ENCODE results near the gene NMRK2.
A peak's percentile ranks its signal among the peaks of the same experiment; 100 is the strongest.
"Not testable (repeated sequence)": the region's sequence is repeated elsewhere in the genome, so short reads cannot be mapped to it uniquely, and the experiment has no call there.

Gene NMRK2

DNA sequence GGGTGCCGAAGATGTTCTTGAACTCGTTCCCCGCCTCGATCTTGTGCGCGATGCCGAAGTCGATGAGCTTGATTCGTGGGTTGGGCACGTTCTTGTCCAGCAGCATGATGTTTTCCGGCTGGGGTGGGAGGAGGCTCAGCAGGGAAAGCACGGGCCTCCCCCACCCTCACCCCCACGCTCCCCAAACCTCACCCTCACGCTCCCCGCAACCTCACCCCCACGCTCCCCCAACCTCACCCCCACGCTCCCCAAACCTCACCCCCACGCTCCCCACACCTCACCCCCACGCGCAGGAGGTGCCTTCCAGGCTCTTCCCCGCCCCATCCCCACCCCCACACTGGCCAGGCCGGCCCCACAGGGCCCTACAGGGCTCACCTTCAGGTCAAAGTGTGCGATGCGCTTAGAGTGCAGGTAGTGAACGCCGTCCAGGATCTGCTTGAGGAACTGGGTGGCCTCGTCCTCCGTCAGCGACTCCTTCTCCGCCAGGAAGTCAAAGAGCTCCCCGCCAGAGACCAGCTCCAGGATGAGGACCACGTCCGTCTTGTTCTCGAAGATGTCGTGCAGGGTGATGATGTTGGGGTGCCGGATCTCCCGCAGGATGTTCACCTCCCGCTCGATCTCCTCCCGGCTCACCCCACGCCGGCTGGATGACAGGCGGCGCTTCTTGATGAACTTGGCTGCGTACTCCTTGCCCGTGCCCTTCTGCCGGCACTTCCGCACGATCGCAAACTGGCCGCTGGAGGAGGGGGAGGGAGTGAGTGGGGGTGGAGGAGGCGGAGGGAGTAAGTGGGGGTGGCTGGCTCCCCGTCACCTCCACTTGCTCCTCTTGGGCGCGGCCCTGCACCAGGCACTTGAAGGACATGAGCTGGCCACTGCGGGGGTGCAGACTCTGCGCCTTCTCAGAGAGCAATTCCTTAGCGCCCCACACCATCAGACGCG is 31.7 kb downstream of the NMRK2 start:
- no peak for DNase-seq (ENCODE audit: low read depth)

DNA sequence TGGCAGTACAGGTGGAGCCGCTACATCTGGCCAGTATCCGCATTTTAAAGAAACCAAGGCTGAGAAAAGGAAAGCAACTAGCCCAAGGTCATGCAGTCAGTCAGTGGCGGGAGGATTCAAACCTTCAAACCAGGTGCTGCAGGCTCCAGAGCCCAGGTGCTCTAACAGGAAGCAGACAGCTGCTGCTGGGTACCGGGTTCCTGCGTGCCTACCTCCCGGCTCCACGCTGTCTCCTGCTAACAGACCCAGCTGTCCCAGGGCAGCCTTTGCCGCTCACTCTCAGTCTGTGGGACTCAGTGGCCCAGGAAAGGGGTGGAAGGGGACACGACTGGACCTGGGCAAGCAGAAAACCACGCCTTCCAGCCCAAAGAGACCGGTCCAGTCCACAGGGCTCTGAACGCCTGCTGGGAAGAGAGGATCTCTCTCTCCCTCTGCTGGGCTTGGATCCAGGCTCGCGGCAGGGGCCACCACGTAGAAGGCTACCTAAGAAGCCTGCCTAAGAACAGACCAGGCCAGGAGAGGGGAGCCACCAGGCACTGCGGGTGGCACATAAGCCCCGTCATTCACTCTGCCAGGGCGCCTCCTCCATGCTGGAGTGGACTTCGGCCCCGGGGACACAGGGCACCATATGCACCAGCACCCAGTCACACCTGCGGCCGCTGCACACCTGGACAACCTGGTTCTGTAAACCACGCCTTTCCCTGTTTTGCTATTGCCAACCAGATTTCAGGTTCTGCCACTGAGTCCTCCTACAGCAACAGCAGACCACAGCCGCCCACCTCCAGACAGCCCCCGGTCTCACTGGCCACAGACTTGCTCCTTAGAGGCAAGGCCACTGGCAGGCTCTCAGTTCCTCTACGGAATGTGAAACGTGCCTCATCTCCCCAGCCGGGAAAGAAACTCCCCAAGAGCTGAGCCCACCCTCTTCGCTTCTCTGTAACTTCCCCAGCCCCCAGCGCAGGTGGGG is 33.5 kb downstream of the NMRK2 start:
- DNase-seq (ENCODE audit: low read depth) = no peak

DNA sequence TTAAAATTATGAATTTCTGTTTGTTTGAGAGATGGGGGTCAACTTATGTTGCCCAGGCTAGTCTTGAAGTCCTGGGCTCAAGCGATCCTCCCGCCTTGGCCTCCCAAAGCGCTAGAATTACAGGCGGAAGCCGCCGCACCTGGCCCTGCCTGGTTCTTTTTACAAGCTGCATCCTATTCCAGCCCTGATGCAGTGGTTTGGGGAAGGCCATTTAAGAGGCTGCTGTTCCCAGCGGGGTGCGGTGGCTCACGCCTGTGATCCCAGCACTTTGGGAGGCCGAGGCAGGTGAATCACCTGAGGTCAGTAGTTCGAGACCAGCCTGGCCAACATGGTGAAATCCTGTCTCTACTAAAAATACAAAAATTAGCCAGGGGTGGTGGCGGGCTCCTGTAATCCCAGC is 35.1 kb downstream of the NMRK2 start:
- DNase-seq (ENCODE audit: low read depth) = not testable (repeated sequence)

DNA sequence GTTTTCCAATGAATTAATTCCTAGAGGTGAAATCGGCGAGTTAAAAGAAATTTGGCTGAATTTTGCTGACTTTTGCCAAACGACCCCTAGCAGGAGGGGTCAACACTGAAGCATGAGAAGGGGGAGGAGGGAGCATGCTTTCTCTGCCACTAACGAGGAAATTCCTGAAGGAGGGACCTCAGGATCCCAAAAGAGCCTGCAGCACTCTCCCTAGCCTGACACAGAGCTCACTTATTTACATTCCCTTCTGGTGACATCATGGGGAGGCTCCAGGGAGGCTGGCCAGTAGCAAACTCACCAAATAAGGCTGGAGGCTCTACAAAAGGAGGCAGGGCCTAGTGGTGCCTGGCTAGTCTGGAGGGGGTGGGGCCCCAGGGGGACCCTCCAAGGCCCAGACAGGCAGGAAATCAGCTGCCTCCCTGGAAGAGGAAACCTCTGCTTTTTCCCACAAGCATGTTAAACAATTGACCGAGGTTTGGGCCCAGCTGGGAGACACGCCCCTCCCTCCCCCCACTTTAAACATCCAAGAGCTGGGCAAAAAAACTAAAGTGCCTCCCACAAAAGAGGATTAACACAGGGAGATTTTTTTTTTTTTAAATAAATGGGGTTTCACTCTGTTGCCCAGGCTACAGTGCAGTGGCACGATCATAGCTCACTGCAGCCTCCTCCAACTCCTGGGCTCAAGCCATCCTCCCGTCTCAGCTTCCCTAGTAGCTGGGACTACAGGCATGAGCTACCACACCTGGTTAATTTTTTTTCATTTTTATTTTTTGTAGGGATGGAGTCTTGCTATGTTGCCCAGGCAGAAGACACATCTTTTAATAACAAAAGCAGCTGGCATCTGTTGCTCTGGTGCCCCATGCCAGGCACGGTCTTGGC is 35.9 kb downstream of the NMRK2 start:
- DNase-seq (ENCODE audit: low read depth) = peak; percentile 99

DNA sequence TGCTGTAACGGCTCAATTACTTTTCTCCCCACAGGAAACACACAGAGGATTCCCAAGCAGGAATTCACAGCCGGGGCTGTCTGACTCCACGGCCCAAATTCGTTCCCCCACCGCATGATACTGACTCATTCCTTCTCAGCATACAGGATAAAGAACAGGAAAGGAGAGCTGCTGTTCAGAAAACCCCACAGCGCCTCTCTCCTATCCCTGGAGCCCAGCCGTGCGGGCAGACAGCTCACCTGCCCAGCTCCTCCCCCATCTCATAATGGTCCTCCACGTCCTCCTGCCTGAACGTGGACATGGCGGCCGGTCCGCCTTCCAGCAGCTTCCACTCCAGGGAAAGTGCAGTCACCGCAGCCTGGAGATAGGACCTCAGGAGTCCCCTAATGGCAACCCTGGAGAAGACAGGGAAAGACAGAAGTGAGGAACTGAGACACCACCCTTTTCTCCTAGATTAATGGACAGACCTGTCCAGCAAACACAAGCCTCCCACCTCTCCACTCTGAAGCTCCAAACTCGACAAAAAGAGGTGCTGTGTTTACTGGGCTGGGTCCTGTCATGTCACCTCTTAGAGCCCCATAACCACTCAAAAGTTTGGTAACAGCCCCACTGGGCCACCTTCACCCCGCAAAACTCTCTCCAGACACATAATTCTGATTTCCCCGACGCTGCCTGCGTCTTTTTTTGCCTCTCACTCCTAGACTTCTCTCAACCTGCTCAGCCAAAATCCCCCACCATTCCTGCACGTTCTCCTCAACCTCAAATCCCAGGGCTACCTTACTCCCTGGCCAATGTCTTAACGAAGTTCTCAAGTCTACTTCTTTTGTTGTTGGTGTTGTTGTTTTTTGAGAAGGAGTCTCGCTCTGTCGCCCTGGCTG is 36.8 kb downstream of the NMRK2 start:
- DNase-seq (ENCODE audit: low read depth) = peak; percentile 82

DNA sequence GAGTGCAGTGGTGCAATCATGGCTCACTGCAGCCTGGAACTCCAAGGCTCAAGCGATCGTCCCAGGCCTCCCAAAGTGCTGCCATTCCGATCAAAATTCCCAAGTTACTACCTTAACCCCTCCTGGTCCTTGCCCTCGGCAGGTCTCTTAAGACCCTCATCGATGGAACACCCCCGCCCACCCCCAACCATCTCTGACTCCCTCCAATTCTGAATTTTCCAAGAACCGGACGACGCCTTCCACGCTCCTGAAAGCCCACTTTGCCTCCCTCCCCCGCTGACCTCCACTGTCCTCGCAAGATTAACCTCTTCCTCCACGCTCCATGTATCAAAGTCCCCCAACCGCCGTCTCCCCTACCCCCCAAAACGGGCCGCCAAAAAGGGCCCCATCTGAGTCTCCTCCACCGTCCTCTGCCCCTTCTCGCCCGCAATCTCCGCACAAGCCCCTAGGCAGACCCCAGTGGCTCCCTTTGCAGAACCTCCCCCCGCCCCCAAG is 37.5 kb downstream of the NMRK2 start:
- no peak for DNase-seq (ENCODE audit: low read depth)

DNA sequence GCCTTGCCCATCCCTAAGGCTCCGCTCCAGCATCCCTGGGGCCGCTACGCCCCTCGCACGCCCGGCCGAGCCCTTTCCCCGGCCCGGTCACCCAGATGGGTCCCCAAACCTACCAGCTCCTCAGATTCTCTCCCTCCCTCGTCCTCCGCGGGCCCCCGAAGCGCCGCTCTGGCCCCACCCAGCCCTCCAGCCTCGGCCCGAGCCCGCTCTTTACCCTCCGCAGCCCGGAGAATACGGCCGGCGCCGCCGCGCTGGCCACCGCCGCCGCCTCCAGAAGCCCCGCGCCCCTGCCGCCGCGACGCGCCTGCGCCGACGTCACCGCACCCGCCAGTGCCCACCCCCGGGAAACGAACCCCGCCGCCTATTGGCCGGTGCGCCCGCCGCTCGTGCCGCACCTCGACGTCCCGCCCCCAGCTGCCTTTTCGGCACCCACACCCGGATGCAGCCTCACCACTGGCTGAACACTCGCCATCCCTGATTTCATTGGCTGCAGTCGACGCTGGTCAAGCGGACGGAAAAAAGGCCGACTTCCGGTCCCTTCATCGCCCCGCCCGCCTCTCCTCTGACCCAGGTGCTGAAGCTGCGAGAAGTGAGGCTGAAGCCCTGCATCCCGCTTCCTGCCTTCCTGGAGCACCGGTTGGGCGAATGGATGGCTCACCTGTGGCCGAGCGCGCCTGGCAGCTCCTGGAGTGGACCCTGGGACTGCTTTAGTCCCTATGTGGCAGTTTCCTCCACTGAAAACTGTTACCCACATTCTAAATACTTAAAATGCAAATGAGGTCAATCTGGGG is 38.1 kb downstream of the NMRK2 start, which contains the start of gene DAPK3:
Gene DAPK3, minus strand, starts transcription at position 292 of the 791 bp plus-strand sequence. CDS start 1,364 bp downstream, outside the sequence.
- peak; percentile 96 for DNase-seq (ENCODE audit: low read depth)

DNA sequence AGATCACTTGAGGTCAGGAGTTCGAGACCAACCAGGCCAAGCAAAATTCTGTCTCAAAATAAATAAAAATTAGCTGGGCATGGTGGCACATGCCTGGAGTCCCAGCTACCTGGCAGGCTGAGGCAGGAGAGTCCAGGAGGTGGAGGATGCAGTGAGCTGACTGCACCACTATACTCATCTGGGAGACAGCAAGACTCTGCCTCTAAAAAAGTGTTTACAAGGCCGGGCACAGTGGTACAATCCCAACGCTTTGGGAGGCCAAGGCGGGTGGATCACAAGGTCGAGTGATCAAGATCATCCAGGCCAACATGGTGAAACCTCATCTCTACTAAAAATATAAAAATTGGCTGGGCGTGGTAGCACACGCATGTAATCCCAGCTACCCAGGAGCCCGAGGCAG is 42.3 kb downstream of the NMRK2 start:
- no peak for DNase-seq (ENCODE audit: low read depth)

DNA sequence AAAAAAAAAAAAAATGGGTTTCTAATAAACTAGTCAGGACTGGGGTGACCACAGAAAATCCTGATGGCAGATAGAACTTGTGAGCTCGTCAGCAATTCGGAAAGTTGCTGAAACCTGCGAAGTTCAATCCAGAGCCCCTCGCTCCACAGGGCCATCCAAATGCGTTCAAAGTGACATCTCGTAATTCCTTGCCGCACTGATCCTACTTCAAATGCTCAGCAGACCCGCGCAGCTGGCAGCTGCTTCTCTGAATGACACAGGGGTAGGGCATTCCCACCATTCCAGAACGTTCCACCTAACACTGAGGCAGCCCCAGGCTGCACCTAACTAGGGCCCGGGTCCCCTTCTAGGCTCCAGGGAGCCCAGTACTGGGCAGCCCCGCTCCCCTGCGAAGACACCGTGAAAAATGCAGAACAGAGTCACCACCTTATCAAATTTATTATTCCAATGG is 42.8 kb downstream of the NMRK2 start:
- no peak for DNase-seq (ENCODE audit: low read depth)

DNA sequence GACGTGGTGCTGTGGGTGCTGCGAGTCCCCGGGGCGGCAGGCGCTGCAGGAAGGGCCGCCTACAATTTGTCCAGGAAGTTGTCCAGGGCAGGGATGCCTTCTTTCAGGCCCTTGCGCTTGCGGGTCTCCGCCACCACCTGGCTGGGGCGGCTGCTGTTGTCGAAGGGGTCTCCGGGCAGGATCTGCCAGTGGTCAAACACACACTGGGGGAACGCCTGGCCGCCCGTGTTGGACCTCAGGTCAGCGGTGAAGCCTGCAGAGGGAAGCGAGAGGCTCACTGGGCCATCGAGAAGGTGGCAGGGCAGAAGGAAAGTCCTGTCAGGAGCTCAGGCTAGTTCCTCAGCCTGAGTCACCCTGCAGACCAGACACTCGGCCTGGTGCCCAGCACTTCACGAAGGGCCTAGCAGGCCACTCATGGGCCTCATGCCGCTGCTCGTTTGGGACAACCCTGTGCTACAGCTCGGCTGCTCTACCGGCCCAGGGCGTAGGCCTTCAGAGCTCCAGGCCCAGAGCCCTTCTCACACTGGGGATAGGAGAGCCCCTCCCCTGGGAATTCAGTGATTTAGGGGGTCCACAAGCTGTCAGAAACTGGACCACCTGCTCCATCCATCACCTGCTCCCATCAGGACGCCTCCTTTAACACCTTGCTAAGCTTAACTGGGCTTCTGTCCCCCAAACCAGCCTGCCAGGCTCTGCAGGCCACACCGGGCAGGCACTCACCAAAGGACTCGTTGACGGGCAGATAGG is 43.8 kb downstream of the NMRK2 start:
- no peak for DNase-seq (ENCODE audit: low read depth)

DNA sequence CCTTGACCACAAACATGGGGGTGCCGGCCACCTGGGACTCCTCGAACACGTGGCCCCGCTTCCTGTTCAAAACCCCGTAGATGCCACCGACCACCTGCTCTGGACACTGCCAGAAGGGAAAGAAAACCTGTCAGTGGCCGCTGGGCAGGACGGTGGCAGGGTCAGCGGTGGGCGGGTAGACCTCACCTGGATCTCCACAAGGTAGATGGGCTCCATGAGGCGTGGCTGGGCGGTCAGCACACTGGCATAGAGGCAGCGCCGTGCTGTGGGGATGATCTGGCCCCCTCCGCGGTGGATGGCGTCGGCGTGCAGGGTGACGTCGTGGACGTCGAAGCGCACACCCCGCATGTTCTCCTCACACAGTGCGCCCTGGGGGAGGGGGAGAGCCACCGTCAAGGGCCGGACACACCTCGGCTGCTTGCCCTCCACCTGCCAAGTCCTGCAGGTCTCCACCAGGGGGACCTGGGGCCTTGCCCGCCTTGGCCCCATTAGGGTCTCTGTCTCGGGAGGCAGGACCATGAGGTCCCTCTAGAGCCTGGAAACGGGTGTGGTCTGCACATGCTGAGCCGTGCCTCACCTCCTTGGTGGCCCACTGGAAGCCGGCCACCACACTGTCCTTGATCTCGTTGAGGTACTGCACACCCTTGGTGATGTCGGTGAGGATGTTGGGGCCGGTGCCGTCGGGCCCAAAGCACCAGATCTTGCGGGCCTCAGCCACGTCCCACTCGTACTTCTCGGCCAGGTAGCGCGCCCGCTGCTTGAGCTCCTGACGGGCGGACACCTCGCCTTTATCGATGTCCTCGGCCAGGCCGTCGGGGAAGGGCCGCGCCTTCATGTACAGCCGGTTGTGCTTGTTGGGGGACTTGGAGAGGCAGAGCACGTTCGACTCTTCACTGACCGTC is 44.6 kb downstream of the NMRK2 start:
- no peak for DNase-seq (ENCODE audit: low read depth)

DNA sequence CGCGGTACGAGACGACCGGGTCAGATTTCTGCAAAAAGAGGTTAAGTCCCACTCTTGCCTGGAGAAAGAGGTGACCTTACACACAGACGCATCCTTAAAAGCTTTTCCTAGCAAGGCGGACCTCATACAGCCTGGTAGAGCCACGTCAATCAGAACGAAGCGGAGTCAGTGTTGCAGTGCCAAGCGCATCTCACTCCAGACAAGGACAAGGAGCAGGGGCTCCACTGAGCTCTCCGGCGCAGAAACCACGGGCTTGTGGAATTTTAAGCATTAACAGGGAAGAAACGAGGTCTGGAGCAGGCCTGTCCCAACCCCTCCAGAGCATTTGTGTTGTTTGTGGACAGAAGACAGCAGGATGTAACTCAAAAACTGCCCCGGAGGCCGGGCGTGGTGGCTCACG is 45.3 kb downstream of the NMRK2 start:
- no peak for DNase-seq (ENCODE audit: low read depth)

DNA sequence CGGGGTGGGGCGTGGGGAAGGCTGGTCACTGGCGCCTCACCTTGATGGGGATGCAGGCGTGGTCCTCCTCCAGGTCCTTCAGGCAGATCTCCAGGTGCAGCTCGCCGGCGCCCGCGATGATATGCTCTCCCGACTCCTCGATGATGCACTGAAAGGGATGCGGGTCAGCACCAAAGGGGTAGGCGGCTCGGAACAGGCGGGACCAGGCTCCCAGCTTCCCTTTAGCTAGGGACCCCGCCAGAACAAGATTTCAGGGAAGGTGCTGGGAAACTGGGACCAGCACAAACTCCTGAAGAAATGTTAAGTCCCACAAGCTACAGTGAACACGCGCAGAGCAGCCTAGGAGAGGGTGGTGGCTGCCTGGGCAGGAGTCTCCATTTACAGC is 46.4 kb downstream of the NMRK2 start:
- no peak for DNase-seq (ENCODE audit: low read depth)

DNA sequence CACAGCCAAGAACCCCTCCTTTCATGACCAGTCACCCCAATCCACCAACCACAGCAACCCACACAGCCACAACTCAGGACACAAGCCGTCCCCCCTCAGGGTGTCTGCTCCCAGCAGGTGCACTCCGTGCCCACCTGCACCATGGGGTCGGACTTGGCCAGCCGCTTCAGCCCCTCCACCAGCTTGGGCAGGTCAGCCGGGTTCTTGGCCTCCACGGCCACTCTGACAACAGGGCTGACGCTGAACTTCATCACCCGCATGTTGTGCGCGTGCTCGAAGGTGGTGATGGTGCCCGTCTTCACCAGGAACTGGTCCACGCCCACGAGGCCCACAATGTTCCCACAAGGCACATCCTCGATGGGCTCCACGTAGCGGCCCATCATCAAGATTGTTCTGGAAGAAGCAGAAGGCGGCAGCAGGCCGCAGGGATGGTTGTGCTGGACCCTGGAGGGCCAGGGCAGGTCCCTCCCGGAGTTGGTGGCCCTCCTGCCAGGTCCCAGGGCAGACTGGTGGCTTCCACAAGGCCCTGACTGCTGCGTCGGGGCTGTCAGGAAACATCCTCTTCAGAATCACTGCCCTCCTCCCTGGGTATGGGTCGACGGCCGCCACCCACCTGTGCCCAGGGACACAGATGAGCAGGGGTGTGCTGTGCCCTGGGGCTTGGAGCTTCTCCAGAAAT is 46.9 kb downstream of the NMRK2 start:
- no peak for DNase-seq (ENCODE audit: low read depth)

DNA sequence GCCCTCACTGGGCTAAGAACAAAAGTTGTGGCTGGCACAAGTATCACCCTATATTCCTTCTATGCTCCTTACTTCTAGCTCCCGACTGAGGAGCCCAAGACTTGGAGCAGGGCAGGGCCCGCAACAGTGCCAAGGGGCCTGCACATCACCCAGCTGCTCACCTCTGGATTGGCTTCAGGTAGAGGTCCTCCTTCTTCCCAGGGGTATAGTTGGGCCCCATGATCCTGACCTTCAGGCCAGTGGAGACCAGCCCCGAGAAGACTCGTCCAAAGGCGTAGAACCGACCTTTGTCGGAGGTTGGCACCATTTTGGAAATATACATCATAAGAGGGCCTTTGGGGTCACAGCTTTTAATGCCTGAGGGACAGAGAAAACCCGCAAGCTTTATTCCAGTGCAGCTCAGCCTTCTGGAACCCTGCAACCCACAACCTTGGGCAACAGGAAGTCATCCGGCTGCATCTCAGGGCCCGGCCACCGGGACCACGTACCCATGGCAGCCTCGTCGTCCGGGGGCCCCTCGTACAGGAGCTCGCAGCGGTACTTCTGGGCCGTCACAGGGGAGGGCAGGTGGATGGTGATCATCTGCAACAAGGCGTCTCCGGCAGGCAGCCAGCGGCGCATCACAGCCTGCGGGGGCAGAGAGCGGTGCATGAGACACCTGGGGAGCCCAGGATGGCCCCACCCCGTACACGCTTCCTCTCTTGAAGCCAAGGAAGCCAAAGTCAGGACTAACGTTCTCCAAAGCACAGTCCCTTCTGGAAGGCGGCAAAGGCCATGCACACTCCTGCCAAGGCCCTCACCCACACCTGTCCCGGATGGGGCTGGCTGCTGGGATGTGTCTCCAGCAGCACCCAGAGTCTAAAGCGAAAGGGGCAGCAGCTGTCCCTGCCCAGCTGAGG is 47.7 kb downstream of the NMRK2 start:
- no peak for DNase-seq (ENCODE audit: low read depth)

DNA sequence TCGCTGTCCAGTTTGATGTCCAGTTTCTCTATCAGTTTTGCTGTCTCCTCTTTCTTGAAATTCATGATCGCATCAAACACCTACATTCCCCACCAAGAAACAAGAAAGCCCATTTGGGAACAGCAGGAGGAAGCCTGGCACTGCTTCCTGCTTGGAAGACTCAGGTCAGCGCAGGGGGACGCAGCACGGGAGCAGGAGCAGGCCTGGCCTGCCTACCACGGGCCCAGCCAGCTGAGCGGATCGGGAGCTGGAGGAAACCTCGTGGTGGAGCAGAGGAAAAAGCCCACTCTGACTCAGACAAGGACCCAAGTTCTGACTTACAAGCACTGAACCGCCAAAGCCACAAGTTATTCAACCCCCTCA is 48.5 kb downstream of the NMRK2 start:
- no peak for DNase-seq (ENCODE audit: low read depth)

Data from stromal cell of bone marrow (primary cell).